BJ (cell line): Measurements from ENCODE around the gene CROCC. TPM values are rescaled to one million over a fixed set of nuclear protein-coding genes. Genes with fewer than 3 reads are reported as not detected.

Experiments
- CTCF ChIA-PET: fragments of 350-600 bp; formaldehyde crosslinking; extraction: SDS; loops from one replicate; lab custom pipeline; 2021; ENCODE audit warnings: antibody characterized with exemption, inconsistent platforms; lab: Yijun Ruan, JAX
- POLR2A ChIA-PET: fragments of 300-600 bp; sonication (Branson Sonifier 250); formaldehyde crosslinking; extraction: SDS; loops from one replicate; lab custom pipeline; 2021; ENCODE audit warnings: antibody characterized with exemption; lab: Charles Lee
- DNase-seq: peaks from one replicate; pipeline ENCODE4 v3.0.0-alpha.2; 2011; ENCODE audit warnings: low read depth
- H3K27me3 ChIP-seq: 2 replicates; pipeline ENCODE4 v1.6.0; 2011; ENCODE audit warnings: low read length; ENCODE audit not compliant: control insufficient read depth, insufficient read depth
- H3K36me3 ChIP-seq: 2 replicates; pipeline ENCODE4 v1.5.1; 2011; ENCODE audit warnings: low read length; ENCODE audit not compliant: control insufficient read depth, insufficient read depth
- H3K4me3 ChIP-seq: 2 replicates; pipeline ENCODE4 v1.5.1; 2011; ENCODE audit warnings: low read depth, mild to moderate bottlenecking, control low read depth, low read length
- polyA plus RNA-seq: library from polyadenylated mRNA; depleted of rRNA; stranded (reverse); fragments of >200 nt; gene quantifications from 2 replicates; pipeline ENCODE4 v1.2.3, GENCODE V29; 2011
- TF ChIP-seq, protein P1 (sequence below): IDR thresholded peaks from 2 replicates; pipeline ENCODE4 v1.5.1; 2011; ENCODE audit warnings: low read depth, mild to moderate bottlenecking, control low read depth, inconsistent platforms, low read length, moderate library complexity; ENCODE audit not compliant: insufficient read depth

The CROCC gene
- polyA plus RNA-seq, 1 experiment: 12.1 TPM

DNA sequence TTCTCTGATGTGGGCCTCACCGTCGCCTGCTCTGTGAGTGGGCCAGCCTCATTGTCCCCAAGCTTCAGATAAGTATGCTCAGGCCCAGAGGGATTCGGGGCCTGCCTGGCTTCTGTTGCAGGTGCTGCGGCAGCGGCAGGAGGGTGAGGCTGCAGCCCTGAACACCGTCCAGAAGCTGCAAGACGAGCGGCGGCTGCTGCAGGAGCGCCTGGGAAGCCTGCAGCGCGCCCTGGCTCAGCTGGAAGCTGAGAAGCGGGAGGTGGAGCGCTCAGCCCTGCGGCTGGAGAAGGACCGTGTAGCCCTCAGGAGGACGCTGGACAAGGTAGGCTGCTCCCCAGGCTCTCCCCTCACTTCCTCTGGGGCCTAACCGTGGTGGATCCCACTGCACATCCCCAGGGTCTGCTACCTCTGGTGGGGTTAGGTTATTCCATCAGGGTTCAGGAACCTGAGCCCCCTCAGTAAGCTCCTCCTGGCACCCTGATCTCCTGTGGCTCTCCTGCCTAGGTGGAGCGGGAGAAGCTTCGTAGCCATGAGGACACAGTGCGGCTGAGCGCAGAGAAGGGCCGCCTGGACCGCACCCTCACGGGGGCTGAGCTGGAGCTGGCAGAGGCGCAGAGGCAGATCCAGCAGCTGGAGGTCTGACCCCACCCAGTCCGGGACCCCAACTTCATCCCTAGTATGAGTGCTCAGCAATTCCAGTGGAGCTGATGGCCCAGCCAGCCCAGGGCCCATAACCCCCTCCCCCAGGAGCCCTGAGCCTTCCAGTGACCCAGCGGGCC is 48.6 kb downstream of the CROCC start:
- H3K4me3 ChIP-seq: no peak overlapping the region
- TF ChIP-seq, protein P1, sequence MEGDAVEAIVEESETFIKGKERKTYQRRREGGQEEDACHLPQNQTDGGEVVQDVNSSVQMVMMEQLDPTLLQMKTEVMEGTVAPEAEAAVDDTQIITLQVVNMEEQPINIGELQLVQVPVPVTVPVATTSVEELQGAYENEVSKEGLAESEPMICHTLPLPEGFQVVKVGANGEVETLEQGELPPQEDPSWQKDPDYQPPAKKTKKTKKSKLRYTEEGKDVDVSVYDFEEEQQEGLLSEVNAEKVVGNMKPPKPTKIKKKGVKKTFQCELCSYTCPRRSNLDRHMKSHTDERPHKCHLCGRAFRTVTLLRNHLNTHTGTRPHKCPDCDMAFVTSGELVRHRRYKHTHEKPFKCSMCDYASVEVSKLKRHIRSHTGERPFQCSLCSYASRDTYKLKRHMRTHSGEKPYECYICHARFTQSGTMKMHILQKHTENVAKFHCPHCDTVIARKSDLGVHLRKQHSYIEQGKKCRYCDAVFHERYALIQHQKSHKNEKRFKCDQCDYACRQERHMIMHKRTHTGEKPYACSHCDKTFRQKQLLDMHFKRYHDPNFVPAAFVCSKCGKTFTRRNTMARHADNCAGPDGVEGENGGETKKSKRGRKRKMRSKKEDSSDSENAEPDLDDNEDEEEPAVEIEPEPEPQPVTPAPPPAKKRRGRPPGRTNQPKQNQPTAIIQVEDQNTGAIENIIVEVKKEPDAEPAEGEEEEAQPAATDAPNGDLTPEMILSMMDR: no peak
- ChIA-PET POLR2A (no interaction called here), CTCF (interaction anchor here (0.8 kb wide), 1 partner anchor 16 kb away, joined by 3 read pairs; no protein-coding TSS in a partner anchor)
- no peaks in the 10 kb centered on the region for H3K27me3 ChIP-seq
- peaks cover 14% of the 10 kb centered on the region for H3K36me3 ChIP-seq
- no peak for DNase-seq

DNA sequence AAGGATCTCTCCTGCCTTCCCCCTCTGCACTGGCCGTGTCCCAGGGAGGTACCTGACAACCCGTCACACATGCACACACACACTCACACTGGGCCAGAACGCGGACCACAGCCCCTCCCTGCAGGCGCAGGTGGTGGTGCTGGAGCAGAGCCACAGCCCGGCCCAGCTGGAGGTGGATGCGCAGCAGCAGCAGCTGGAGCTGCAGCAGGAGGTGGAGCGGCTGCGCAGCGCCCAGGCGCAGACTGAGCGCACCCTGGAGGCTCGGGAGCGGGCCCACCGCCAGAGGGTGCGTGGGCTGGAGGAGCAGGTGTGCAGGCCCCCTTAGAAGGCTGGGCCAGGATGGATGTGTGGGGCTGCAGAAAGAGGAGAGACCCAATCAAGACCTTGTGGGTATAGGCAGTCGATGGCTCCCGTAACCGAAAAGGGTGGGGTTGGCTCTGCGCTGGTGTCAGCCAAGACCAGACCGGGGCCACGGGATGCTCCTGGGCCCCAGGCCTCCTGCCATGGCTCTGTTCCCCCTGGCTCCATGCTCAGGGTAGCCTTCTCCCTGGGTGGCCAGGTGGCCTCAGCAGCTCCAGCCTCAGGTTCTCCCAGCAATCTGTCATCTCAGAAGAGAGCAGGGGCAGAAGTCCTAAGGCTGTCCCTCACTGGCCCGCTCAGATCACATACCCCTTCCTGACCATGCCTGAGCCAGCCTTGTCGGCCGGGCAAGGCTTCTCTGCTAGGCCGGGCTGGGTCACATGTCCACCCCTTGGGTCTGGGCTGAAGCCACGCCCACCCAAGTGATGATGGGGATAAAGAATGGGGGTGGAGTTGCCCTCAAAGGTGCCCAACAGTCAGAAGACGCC is 49.8 kb downstream of the CROCC start:
- ChIA-PET CTCF (no interaction called here), POLR2A (no interaction called here)
- TF ChIP-seq, protein P1: no peak
- DNase-seq: no peak
- Histone ChIP-seq H3K4me3 (no peak overlapping the region), H3K36me3 (peaks cover 11% of the 10 kb centered on the region), H3K27me3 (no peaks in the 10 kb centered on the region)

DNA sequence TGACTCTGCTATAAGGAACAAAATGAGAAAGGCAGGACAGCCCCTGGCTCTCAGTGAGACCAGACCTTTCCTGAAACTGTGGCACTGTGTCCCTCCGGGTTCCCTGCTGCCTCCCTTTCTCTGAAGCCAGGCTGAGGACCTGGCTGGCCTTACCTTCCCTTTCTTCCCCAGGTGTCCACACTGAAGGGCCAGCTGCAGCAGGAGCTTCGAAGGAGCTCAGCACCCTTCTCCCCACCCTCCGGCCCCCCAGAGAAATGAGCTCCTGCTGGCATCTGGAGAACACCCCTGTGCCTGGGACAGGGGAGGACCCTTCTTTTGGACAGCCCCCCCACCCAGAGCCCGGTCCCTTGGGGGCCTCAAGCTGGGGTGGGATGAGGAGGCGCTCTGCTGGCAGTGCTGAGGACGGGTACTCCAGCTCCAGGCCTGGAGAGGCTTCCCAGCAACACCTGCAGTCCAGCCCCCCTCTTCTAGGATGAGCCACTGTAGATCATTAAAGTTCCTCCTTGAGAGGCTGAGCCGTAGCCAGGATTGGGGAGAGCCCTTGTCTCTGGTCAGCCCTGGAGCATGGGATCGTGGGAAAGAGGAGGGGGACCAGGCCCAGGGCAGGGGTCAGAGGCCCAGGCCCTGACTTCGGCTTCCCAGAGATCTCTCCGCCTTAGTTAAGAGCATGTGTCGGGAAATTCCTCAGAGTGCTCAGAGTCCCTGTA is 50.6 kb downstream of the CROCC start:
- no peaks in the 10 kb centered on the region for H3K27me3 ChIP-seq
- ChIA-PET CTCF (no interaction called here), POLR2A (no interaction called here)
- DNase-seq: no peak
- no peak overlapping the region for H3K4me3 ChIP-seq
- H3K36me3 ChIP-seq: peaks cover 11% of the 10 kb centered on the region
- TF ChIP-seq, protein P1: no peak

DNA sequence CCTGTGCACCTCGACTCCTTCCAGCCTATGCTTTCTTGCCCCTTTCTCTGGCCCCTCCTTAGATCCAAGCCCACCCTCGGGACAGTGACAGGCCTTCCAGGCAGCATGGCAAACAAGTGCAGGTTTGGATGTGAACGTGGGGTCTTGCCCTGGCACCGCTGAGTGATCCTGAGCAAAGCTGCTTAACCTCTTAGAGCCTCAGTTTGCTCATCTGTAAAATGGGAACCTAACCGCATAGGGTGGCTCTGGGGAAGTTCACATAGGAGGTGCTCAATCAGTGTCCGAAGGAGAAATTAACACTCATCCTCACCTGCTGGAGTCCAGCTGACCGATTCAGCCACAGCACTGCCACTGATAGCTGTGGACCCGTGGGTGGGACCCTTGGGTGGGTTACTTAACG is 51.5 kb downstream of the CROCC start:
- POLR2A ChIA-PET: no interaction called here
- CTCF ChIA-PET: no interaction called here

More for the DNA sequence above, 51.5 kb downstream of the CROCC start:
- Histone ChIP-seq H3K36me3 (peaks cover 11% of the 10 kb centered on the region), H3K4me3 (no peak overlapping the region), H3K27me3 (no peaks in the 10 kb centered on the region)
- TF ChIP-seq, protein P1: no peak
- no peak for DNase-seq
